NCI-H82 treated with DMSO at 0.1 percent for 48 hours (cell line): Measurements from ENCODE around the gene ABCC1.

ENCODE experiments used
- DNase-seq: peaks from one replicate; lab custom pipeline; 2025; ENCODE audit not compliant: unreplicated experiment; lab: John Stamatoyannopoulos, UW

Gene ABCC1

GRCh38 chr16:15990902-15991301 lies 41.5 kb downstream of the ABCC1 start:
- no peak for DNase-seq

GRCh38 chr16:15993128-15993527 lies 43.7 kb downstream of the ABCC1 start:
- DNase-seq, result no peak

- no peak for DNase-seq
Measured at GRCh38 chr16:15993541-15993940, 44.1 kb downstream of the ABCC1 start.

- no peak for DNase-seq
Measured at GRCh38 chr16:15993946-15994665, 44.7 kb downstream of the ABCC1 start.

GRCh38 chr16:15996432-15997109 lies 47.2 kb downstream of the ABCC1 start:
- no peak for DNase-seq

- no peak for DNase-seq
Measured at GRCh38 chr16:16000685-16001084, 51.3 kb downstream of the ABCC1 start.

GRCh38 chr16:16001596-16002255 lies 52.3 kb downstream of the ABCC1 start:
- DNase-seq, result no peak

GRCh38 chr16:16003719-16004313 lies 54.4 kb downstream of the ABCC1 start:
- DNase-seq, result no peak

GRCh38 chr16:16004314-16004749 lies 54.9 kb downstream of the ABCC1 start:
- DNase-seq, result no peak

- DNase-seq, result no peak
Measured at GRCh38 chr16:16005721-16006120, 56.3 kb downstream of the ABCC1 start.

- DNase-seq, result no peak
Measured at GRCh38 chr16:16006650-16007049, 57.2 kb downstream of the ABCC1 start.

GRCh38 chr16:16007743-16008111 lies 58.3 kb downstream of the ABCC1 start:
- no peak for DNase-seq

- no peak for DNase-seq
Measured at GRCh38 chr16:16008666-16009065, 59.2 kb downstream of the ABCC1 start.

GRCh38 chr16:16009401-16009800 lies 60.0 kb downstream of the ABCC1 start:
- DNase-seq, result no peak

- DNase-seq, result no peak
Measured at GRCh38 chr16:16010194-16010593, 60.8 kb downstream of the ABCC1 start.

GRCh38 chr16:16012144-16012543 lies 62.7 kb downstream of the ABCC1 start:
- DNase-seq, result no peak

GRCh38 chr16:16013812-16014211 lies 64.4 kb downstream of the ABCC1 start:
- DNase-seq, result no peak

GRCh38 chr16:16014329-16015224 lies 65.2 kb downstream of the ABCC1 start:
- DNase-seq, result no peak

- no peak for DNase-seq
Measured at GRCh38 chr16:16015849-16016248, 66.4 kb downstream of the ABCC1 start.

- DNase-seq, result no peak
Measured at GRCh38 chr16:16016388-16016964, 67.1 kb downstream of the ABCC1 start.
